CD4-positive, CD25-positive, alpha-beta regulatory T cell (primary cell): ENCODE measurements around the gene AHRR. TPM values are rescaled to one million over a fixed set of nuclear protein-coding genes. Genes with fewer than 3 reads are reported as not detected.
"Not testable (repeated sequence)": the region's sequence is repeated elsewhere in the genome, so short reads cannot be mapped to it uniquely, and the experiment has no call there.

Source experiments
- ATAC-seq, 2 donors: fragments of 150-1000 bp; cut with Tn5 transposase; one replicate each; pipeline ENCODE4 v1.10.0; 2021; ENCODE audit warnings: low read depth in 2 of 2, moderate number of reproducible peaks in 2 of 2, moderate library complexity in 1 of 2
- DNase-seq, 3 donors: peaks; one replicate each; pipeline versions ENCODE4 v3.0.0 to v3.0.0-alpha.2; 2012 to 2022; ENCODE audit warnings: mixed read lengths in 1 of 3
- H3K27ac ChIP-seq: one replicate; pipeline ENCODE4 v1.7.0; 2013; ENCODE audit warnings: mild to moderate bottlenecking, low read length; ENCODE audit not compliant: insufficient read depth, poor library complexity, severe bottlenecking
- H3K27me3 ChIP-seq: one replicate; pipeline ENCODE4 v1.7.0; 2013; ENCODE audit warnings: low read length; ENCODE audit not compliant: control insufficient read depth, insufficient read depth
- H3K36me3 ChIP-seq: one replicate; pipeline ENCODE4 v1.7.0; 2013; ENCODE audit warnings: mild to moderate bottlenecking, low read length, moderate library complexity; ENCODE audit not compliant: control insufficient read depth, insufficient read depth
- H3K4me1 ChIP-seq: 2 replicates; pipeline ENCODE4 v1.7.0; 2013; ENCODE audit warnings: mild to moderate bottlenecking, low read length; ENCODE audit not compliant: insufficient read depth, control insufficient read depth, poor library complexity, severe bottlenecking
- H3K4me3 ChIP-seq: one replicate; pipeline ENCODE4 v1.7.0; 2013; ENCODE audit warnings: low read depth, mild to moderate bottlenecking, low read length, moderate library complexity
- H3K9me3 ChIP-seq, 2 experiments: 1 replicate in 1 of 2; 2 replicates in 1 of 2; pipeline ENCODE4 v1.7.0; 2013; ENCODE audit warnings: low read length in 2 of 2, mild to moderate bottlenecking in 1 of 2, moderate library complexity in 1 of 2; ENCODE audit not compliant: control insufficient read depth in 2 of 2
- H3K27ac Mint-ChIP-seq, 3 donors: one replicate each; pipeline ENCODE4 v1.8.0; 2020 to 2022; ENCODE audit warnings: mild to moderate bottlenecking in 3 of 3, mixed read lengths in 3 of 3, moderate library complexity in 2 of 3
- H3K27me3 Mint-ChIP-seq: one replicate; pipeline ENCODE4 v1.8.0; 2022; ENCODE audit warnings: mild to moderate bottlenecking, mixed read lengths
- H3K36me3 Mint-ChIP-seq: one replicate; pipeline ENCODE4 v1.8.0; 2020; ENCODE audit warnings: mixed read lengths
- H3K4me1 Mint-ChIP-seq, 4 donors: one replicate each; pipeline ENCODE4 v1.8.0; 2020 to 2022; ENCODE audit warnings: mixed read lengths in 4 of 4, mild to moderate bottlenecking in 1 of 4
- H3K4me3 Mint-ChIP-seq, 4 donors: one replicate each; pipeline ENCODE4 v1.8.0; 2020 to 2022; ENCODE audit warnings: mild to moderate bottlenecking in 4 of 4, mixed read lengths in 4 of 4, moderate library complexity in 3 of 4
- H3K9me3 Mint-ChIP-seq, 7 donors: one replicate each; pipeline ENCODE4 v1.8.0; 2020 to 2022; ENCODE audit warnings: mixed read lengths in 7 of 7, mild to moderate bottlenecking in 3 of 7, moderate library complexity in 2 of 7
- polyA plus RNA-seq, 4 donors: library from polyadenylated mRNA; unstranded; fragments of 300-500 nt; fragmentation: Illumina TruSeq; gene quantifications; one replicate each; pipeline ENCODE4 v1.2.3, GENCODE V29; 2021
- total RNA-seq: library from RNA; stranded (reverse); gene quantifications from one replicate; pipeline ENCODE4 v1.2.3, GENCODE V29; 2022

Gene AHRR
- total and polyA plus RNA-seq, 5 donors from 2014 or later, result 0.20 to 4.5 (median 0.72) TPM

DNA sequence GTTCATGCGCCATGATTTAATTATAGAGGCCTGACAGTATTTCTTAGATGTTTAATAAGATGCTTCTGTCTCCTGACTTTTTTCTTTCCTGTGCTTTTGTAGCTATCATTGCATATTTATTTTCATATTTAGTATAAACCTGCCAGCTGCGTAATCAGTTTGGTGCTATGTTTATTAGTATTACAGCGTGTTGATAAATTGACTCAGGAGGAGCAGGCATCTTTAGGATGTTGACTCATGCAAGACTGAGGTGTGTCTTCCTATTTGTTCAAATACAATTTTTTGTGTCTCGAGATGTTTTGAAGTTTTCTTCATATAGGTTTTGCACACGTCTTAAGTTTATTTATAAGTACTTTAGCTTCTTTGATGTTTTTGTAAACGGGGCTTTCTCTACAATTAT lies 85.5 kb downstream of the AHRR start:
- H3K4me1 ChIP-seq, result no peaks in the 10 kb centered on the region
- ATAC-seq, result no peak
- Mint-ChIP-seq H3K27ac (no peak overlapping the region), H3K4me3 (no peak overlapping the region), H3K9me3 (peaks cover 0 to 2% (median 0%) of the 10 kb centered on the region in 7 donors), H3K36me3 (no peaks in the 10 kb centered on the region), H3K4me1 (no peaks in the 10 kb centered on the region), H3K27me3 (peaks cover 24% of the 10 kb centered on the region)
- no peaks in the 10 kb centered on the region for H3K9me3 ChIP-seq
- no peaks in the 10 kb centered on the region for H3K27me3 ChIP-seq
- no peak for DNase-seq
- no peak overlapping the region for H3K27ac ChIP-seq
- no peak overlapping the region for H3K4me3 ChIP-seq
- no peaks in the 10 kb centered on the region for H3K36me3 ChIP-seq

GRCh38 chr5:407801-408268 lies 86.3 kb downstream of the AHRR start:
- no peak overlapping the region for H3K4me3 Mint-ChIP-seq
- H3K4me1 Mint-ChIP-seq, result no peaks in the 10 kb centered on the region
- H3K4me1 ChIP-seq, result no peaks in the 10 kb centered on the region
- ATAC-seq, result no peak
- H3K4me3 ChIP-seq, result no peak overlapping the region
- peaks cover 23% of the 10 kb centered on the region for H3K27me3 Mint-ChIP-seq
- no peak overlapping the region for H3K27ac ChIP-seq
- no peaks in the 10 kb centered on the region for H3K36me3 ChIP-seq
- no peaks in the 10 kb centered on the region for H3K27me3 ChIP-seq
- H3K27ac Mint-ChIP-seq, result no peak overlapping the region
- H3K36me3 Mint-ChIP-seq, result no peaks in the 10 kb centered on the region
- H3K9me3 Mint-ChIP-seq, result peaks cover 0 to 2% (median 0%) of the 10 kb centered on the region in 7 donors
- DNase-seq, result no peak
- H3K9me3 ChIP-seq, result no peaks in the 10 kb centered on the region

DNA sequence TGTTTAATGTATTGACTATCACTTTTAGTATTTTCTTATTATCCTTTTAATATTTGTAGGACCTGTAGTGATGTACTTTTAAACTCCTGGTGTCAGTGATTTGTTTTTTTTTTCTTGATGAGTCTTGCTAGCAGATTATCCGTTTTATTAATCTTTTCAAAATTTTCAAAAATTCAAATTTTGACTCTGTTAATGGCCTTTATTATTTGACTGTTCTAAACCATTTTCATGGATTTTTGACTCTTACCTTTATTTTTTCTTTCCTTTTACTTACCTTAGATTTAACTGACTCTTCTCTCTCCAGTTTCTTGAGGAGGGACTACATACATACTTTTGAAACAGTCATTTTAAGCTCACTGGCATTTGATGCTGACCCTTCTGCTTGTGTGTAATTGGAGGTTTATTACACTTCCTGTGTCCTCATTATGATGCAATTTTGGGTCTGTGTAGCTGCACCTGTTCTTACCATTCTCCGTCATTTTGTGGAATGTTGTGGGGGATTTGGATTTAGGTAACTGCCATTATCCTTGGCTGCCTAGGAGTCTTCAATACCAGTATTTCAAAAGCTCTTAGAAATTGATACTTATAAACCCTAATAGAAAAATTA lies 89.5 kb downstream of the AHRR start:
- DNase-seq, result no peak
- Histone ChIP-seq H3K4me1 (no peaks in the 10 kb centered on the region), H3K4me3 (no peak overlapping the region), H3K27me3 (no peaks in the 10 kb centered on the region), H3K27ac (no peak overlapping the region), H3K36me3 (no peaks in the 10 kb centered on the region), H3K9me3 (no peaks in the 10 kb centered on the region)
- Mint-ChIP-seq H3K36me3 (no peaks in the 10 kb centered on the region), H3K27ac (no peak overlapping the region), H3K4me1 (peaks cover 0 to 7% (median 0%) of the 10 kb centered on the region in 4 donors), H3K27me3 (peaks cover 15% of the 10 kb centered on the region), H3K4me3 (no peak overlapping the region), H3K9me3 (peaks cover 0 to 2% (median 0%) of the 10 kb centered on the region in 7 donors)
- no peak for ATAC-seq

GRCh38 chr5:411728-412127 lies 90.2 kb downstream of the AHRR start:
- no peak for DNase-seq
- Histone ChIP-seq H3K27me3 (no peaks in the 10 kb centered on the region), H3K9me3 (no peaks in the 10 kb centered on the region), H3K27ac (no peak overlapping the region), H3K4me3 (no peak overlapping the region), H3K4me1 (no peaks in the 10 kb centered on the region), H3K36me3 (no peaks in the 10 kb centered on the region)
- no peaks in the 10 kb centered on the region for H3K9me3 Mint-ChIP-seq
- no peak for ATAC-seq
- H3K4me1 Mint-ChIP-seq, result peaks cover 0 to 7% (median 0%) of the 10 kb centered on the region in 4 donors
- H3K27ac Mint-ChIP-seq, result no peak overlapping the region
- no peak overlapping the region for H3K4me3 Mint-ChIP-seq
- no peaks in the 10 kb centered on the region for H3K36me3 Mint-ChIP-seq
- peaks cover 14% of the 10 kb centered on the region for H3K27me3 Mint-ChIP-seq

DNA sequence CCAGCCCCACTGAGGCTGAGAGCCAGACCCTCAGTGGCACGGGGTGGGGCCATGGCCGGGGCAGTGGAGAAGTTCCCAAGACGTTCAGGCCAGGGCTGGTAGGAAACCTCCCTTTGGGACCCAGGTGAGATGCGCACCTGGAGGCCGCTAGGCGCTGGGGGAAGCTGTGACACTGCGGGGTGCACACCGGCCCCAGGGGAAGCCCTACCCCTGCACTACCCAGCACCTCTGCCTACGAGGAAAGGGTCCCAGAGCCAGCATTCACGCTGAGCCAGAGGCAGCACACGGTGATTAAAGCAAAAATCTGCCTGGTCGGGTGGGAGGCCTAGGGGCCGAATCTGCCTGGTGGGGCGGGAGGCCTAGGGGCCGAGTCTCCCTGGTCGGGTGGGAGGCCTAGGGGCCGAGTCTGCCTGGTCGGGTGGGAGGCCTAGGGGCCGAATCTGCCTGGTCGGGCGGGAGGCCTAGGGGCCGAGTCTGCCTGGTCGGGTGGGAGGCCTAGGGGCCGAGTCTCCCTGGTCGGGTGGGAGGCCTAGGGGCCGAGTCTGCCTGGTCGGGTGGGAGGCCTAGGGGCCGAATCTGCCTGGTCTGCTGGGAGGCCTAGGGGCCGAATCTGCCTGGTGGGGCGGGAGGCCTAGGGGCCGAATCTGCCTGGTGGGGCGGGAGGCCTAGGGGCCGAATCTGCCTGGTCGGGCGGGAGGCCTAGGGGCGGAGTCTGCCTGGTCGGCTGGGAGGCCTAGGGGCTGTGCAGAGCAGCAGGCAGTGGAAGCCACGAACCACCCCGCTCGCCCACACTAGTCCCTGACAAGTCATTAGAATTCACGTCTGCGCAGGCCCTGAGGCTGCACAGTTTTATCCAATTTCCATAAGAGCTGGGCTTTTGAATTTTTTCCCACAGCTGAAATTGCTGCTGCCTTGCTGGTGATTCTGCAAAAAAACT lies 93.7 kb downstream of the AHRR start:
- H3K27ac Mint-ChIP-seq, H3K9me3 Mint-ChIP-seq, H3K4me3 Mint-ChIP-seq, H3K9me3 ChIP-seq, H3K36me3 Mint-ChIP-seq, H3K4me1 ChIP-seq, H3K27ac ChIP-seq, H3K27me3 ChIP-seq, ATAC-seq, H3K4me3 ChIP-seq, H3K4me1 Mint-ChIP-seq, H3K27me3 Mint-ChIP-seq, H3K36me3 ChIP-seq: not testable (repeated sequence)
- peak in 1 of 3 donors; percentile 36 for DNase-seq

DNA sequence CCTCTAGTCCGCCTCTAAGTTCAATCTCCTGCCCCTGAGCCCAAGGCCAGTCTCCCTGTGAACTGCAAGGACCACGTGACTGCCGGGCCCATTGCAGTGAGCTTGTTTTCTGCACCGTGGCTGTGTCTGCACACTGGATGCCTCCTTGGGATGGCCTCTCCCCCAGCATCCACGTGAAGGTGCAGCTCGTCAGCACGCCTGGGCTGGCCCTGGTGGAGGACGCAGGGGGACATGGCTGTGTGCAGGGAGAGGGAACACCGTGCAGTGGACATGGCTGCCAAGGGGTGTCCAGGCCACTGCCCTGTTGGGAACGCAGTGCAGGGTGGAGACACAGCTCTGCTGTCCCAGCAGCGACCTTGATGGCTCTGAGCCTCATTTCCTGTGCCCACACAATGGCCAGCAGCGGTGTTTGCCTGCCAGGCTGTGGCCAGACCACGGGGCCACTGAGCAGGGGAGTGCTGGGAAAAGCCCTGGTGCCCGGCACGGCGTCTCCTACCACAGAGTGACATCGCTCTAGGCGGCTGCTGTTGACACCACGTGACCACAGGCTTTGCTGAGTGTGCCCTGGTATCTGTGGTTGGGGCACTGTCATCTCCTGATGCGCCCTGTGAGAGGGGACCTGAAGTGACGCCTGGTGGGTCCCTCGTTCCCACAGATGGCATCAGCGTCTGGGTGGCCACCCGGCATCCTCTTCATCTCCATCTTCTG lies 94.6 kb downstream of the AHRR start:
- H3K36me3 ChIP-seq, result no peaks in the 10 kb centered on the region
- no peak overlapping the region for H3K4me3 ChIP-seq
- Mint-ChIP-seq H3K27me3 (peaks cover 4% of the 10 kb centered on the region), H3K9me3 (peaks cover 0 to 3% (median 0%) of the 10 kb centered on the region in 7 donors), H3K36me3 (no peaks in the 10 kb centered on the region), H3K27ac (no peak overlapping the region), H3K4me3 (peak overlapping the region in 1 of 4 donors; percentile 70), H3K4me1 (peaks cover 0 to 7% (median 0%) of the 10 kb centered on the region in 4 donors)
- no peaks in the 10 kb centered on the region for H3K4me1 ChIP-seq
- DNase-seq, result peak in 1 of 3 donors; percentile 24
- H3K27me3 ChIP-seq, result no peaks in the 10 kb centered on the region
- H3K27ac ChIP-seq, result no peak overlapping the region
- ATAC-seq, result no peak
- H3K9me3 ChIP-seq, result no peaks in the 10 kb centered on the region

DNA sequence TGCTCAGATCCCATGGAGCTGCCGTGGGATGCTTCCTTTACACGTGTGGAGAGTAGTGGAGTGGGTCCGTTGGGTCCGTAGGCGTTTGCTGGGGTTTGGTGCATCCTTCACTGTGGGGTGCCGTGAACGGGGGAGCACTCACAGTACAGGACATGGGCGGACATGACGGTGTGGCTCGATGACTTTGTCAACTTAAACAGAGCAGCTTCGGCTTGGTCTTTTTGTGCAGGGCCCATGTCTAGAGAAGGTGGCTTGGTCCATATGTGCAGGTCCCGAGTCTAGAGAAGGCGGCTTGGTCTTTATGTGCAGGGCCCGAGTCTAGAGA lies 95.1 kb downstream of the AHRR start:
- Histone ChIP-seq H3K36me3 (no peaks in the 10 kb centered on the region), H3K27me3 (no peaks in the 10 kb centered on the region), H3K4me1 (no peaks in the 10 kb centered on the region), H3K4me3 (no peak overlapping the region), H3K9me3 (no peaks in the 10 kb centered on the region), H3K27ac (no peak overlapping the region)
- H3K4me1 Mint-ChIP-seq, result peaks cover 0 to 7% (median 0%) of the 10 kb centered on the region in 4 donors
- H3K36me3 Mint-ChIP-seq, result no peaks in the 10 kb centered on the region
- ATAC-seq (no peak), DNase-seq (no peak)
- no peak overlapping the region for H3K27ac Mint-ChIP-seq
- H3K4me3 Mint-ChIP-seq, result no peak overlapping the region
- H3K9me3 Mint-ChIP-seq, result peaks cover 0 to 3% (median 0%) of the 10 kb centered on the region in 7 donors
- no peaks in the 10 kb centered on the region for H3K27me3 Mint-ChIP-seq
